Measurements from ENCODE around the gene STXBP3.

STXBP3 gene

GRCh38 chr1:108811611-108812010 lies 65.1 kb downstream of the STXBP3 start:
- DNase-seq: no peak

GRCh38 chr1:108813326-108813725 lies 66.9 kb downstream of the STXBP3 start:
- DNase-seq: no peak

GRCh38 chr1:108814343-108815125 lies 68.1 kb downstream of the STXBP3 start:
- DNase-seq: no peak

- DNase-seq: no peak
Measured at GRCh38 chr1:108815566-108815965, 69.1 kb downstream of the STXBP3 start.

- DNase-seq: no peak
Measured at GRCh38 chr1:108816049-108816893, 69.8 kb downstream of the STXBP3 start.

- DNase-seq: no peak
Measured at GRCh38 chr1:108817016-108817415, 70.5 kb downstream of the STXBP3 start.

GRCh38 chr1:108817811-108818210 lies 71.3 kb downstream of the STXBP3 start:
- DNase-seq: no peak

GRCh38 chr1:108819878-108820277 lies 73.4 kb downstream of the STXBP3 start:
- DNase-seq: no peak

GRCh38 chr1:108823632-108824031 lies 77.2 kb downstream of the STXBP3 start:
- DNase-seq: no peak

GRCh38 chr1:108824051-108824450 lies 77.6 kb downstream of the STXBP3 start:
- no peak for DNase-seq

- peak; percentile 33 for DNase-seq
Measured at GRCh38 chr1:108826081-108826635, 79.7 kb downstream of the STXBP3 start.

GRCh38 chr1:108828074-108828961 lies 81.8 kb downstream of the STXBP3 start:
- peak; percentile 70 for DNase-seq

- DNase-seq: no peak
Measured at GRCh38 chr1:108829498-108829916, 83.0 kb downstream of the STXBP3 start.

GRCh38 chr1:108830119-108831008 lies 83.9 kb downstream of the STXBP3 start:
- DNase-seq: no peak

- no peak for DNase-seq
Measured at GRCh38 chr1:108831225-108831624, 84.8 kb downstream of the STXBP3 start.

GRCh38 chr1:108832929-108833328 lies 86.5 kb downstream of the STXBP3 start:
- DNase-seq: no peak

- DNase-seq: no peak
Measured at GRCh38 chr1:108841703-108842102, 95.2 kb downstream of the STXBP3 start.

- DNase-seq: no peak
Measured at GRCh38 chr1:108842525-108843181, 96.2 kb downstream of the STXBP3 start.

GRCh38 chr1:108843390-108844137 lies 97.1 kb downstream of the STXBP3 start:
- DNase-seq: no peak

- no peak for DNase-seq
Measured at GRCh38 chr1:108845446-108845845, 99.0 kb downstream of the STXBP3 start.

All from NCI-H1694 (cell line).